Trophoblast cell (in vitro differentiated cells and primary cell): ENCODE data around the gene PDE1A.

Source experiments
- DNase-seq, 2 donors: peaks; one replicate each; pipeline ENCODE4 v3.0.0-alpha.2; 2016
- H2AFZ ChIP-seq: 2 replicates; pipeline ENCODE4 v1.6.1; 2013; ENCODE audit warnings: low read length, moderate library complexity, mild to moderate bottlenecking; ENCODE audit not compliant: insufficient read depth, poor library complexity
- H2AK5ac ChIP-seq: 2 replicates; pipeline ENCODE4 v1.6.1; 2013; ENCODE audit warnings: mild to moderate bottlenecking, low read length
- H2BK120ac ChIP-seq: 2 replicates; pipeline ENCODE4 v1.6.1; 2013; ENCODE audit warnings: low read length, mild to moderate bottlenecking, moderate library complexity; ENCODE audit not compliant: insufficient read depth, poor library complexity
- H2BK12ac ChIP-seq: 2 replicates; pipeline ENCODE4 v1.6.1; 2013; ENCODE audit warnings: mild to moderate bottlenecking, low read length, moderate library complexity
- H2BK5ac ChIP-seq: 2 replicates; pipeline ENCODE4 v1.6.1; 2013; ENCODE audit warnings: low read length, low read depth, moderate library complexity, mild to moderate bottlenecking; ENCODE audit not compliant: poor library complexity
- H3K14ac ChIP-seq: 2 replicates; pipeline ENCODE4 v1.6.1; 2013; ENCODE audit warnings: mild to moderate bottlenecking, low read length
- H3K18ac ChIP-seq: 2 replicates; pipeline ENCODE4 v1.6.1; 2013; ENCODE audit warnings: mild to moderate bottlenecking, low read length
- H3K23ac ChIP-seq: 2 replicates; pipeline ENCODE4 v1.6.1; 2013; ENCODE audit warnings: low read length
- H3K27ac ChIP-seq: 2 replicates; pipeline ENCODE4 v1.5.1; 2013; ENCODE audit warnings: low read depth, mild to moderate bottlenecking, inconsistent platforms, low read length, moderate library complexity
- H3K27me3 ChIP-seq: 2 replicates; pipeline ENCODE4 v1.6.1; 2013; ENCODE audit warnings: inconsistent platforms, mild to moderate bottlenecking, low read length, moderate library complexity; ENCODE audit not compliant: insufficient read depth
- H3K36me3 ChIP-seq, 2 experiments: 1 replicate in 1 of 2; 2 replicates in 1 of 2; pipeline ENCODE4 v1.6.1; 2013; ENCODE audit warnings: low read length in 2 of 2, mild to moderate bottlenecking in 2 of 2, moderate library complexity in 1 of 2; ENCODE audit not compliant: insufficient read depth in 2 of 2, control insufficient read depth in 1 of 2
- H3K4ac ChIP-seq: 2 replicates; pipeline ENCODE4 v1.6.1; 2013; ENCODE audit warnings: low read depth, mild to moderate bottlenecking, low read length, moderate library complexity
- H3K4me1 ChIP-seq, 2 experiments: 1 replicate in 1 of 2; 2 replicates in 1 of 2; pipeline ENCODE4 v1.6.1; 2013; ENCODE audit warnings: low read length in 2 of 2, mild to moderate bottlenecking in 2 of 2, moderate library complexity in 1 of 2; ENCODE audit not compliant: insufficient read depth in 2 of 2, control insufficient read depth in 1 of 2
- H3K4me2 ChIP-seq: 2 replicates; pipeline ENCODE4 v1.6.1; 2013; ENCODE audit warnings: inconsistent platforms, mild to moderate bottlenecking, low read length, moderate library complexity
- H3K4me3 ChIP-seq: 2 replicates; pipeline ENCODE4 v1.5.1; 2013; ENCODE audit warnings: mild to moderate bottlenecking, low read depth, low read length, inconsistent platforms
- H3K79me1 ChIP-seq: one replicate; pipeline ENCODE4 v1.6.1; 2013; ENCODE audit warnings: low read length
- H3K79me2 ChIP-seq: 2 replicates; pipeline ENCODE4 v1.6.1; 2013; ENCODE audit warnings: low read length, mild to moderate bottlenecking; ENCODE audit not compliant: control insufficient read depth, insufficient read depth, poor library complexity
- H3K9ac ChIP-seq: 2 replicates; pipeline ENCODE4 v1.6.1; 2013; ENCODE audit warnings: mild to moderate bottlenecking, low read length
- H3K9me3 ChIP-seq: 2 replicates; pipeline ENCODE4 v1.6.1; 2013; ENCODE audit warnings: low read depth, mild to moderate bottlenecking, control low read depth, inconsistent platforms, low read length; ENCODE audit not compliant: insufficient read depth
- H4K12ac ChIP-seq: 2 replicates; pipeline ENCODE4 v1.6.1; 2013; ENCODE audit warnings: low read depth, mild to moderate bottlenecking, low read length, moderate library complexity
- H4K8ac ChIP-seq: 2 replicates; pipeline ENCODE4 v1.6.1; 2013; ENCODE audit warnings: low read depth, mild to moderate bottlenecking, low read length, moderate library complexity
- H4K91ac ChIP-seq: one replicate; pipeline ENCODE4 v1.6.1; 2013; ENCODE audit warnings: low read depth, mild to moderate bottlenecking, low read length, moderate library complexity
- WGBS: extraction: QIAGEN DNeasy Blood & Tissue Kit; methylation state at CpG from one replicate; pipeline ENCODE4 v1.1.7; 2013; ENCODE audit warnings: missing lambda C conversion rate; ENCODE audit not compliant: insufficient read length, insufficient coverage; ENCODE audit errors: extremely low coverage; 5-methylcytosine and 5-hydroxymethylcytosine counted together

Gene PDE1A

DNA sequence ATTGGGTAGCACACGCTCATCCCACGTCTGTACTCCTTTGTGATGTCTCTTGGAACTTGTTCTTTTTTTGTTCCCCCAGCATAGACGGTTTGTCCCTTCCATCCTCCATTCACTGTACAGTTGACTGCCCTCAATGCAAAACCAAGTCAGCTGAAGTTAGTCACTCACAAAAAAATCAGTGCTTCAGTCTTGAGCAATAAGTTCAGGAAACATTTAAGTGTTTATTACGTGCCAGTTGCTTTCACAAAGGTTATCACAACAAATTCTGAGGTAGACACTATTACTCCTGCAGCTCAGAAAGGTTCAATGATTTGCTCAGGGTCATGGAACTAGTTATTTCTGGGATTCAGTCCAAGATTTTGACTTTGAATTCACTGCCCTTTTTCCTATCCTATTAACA is 102.2 kb downstream of the PDE1A start:
- no peak overlapping the region for H2AFZ ChIP-seq
- H3K4me1 ChIP-seq: no peaks in the 10 kb centered on the region
- no peak overlapping the region for H3K18ac ChIP-seq
- no peaks in the 10 kb centered on the region for H3K79me2 ChIP-seq
- no peak overlapping the region for H3K27ac ChIP-seq
- peak overlapping the region; percentile 6 for H4K91ac ChIP-seq
- no CpG with 5 or more reads among the region's 4 CpGs for WGBS
- no peak overlapping the region for H3K14ac ChIP-seq
- H3K9ac ChIP-seq: no peak overlapping the region
- no peak overlapping the region for H3K23ac ChIP-seq
- H2BK5ac ChIP-seq: no peak overlapping the region
- H3K79me1 ChIP-seq: no peaks in the 10 kb centered on the region
- H4K12ac ChIP-seq: no peak overlapping the region
- H3K4me2 ChIP-seq: no peak overlapping the region
- no peaks in the 10 kb centered on the region for H3K36me3 ChIP-seq
- no peak overlapping the region for H4K8ac ChIP-seq
- H3K9me3 ChIP-seq: no peaks in the 10 kb centered on the region
- no peak overlapping the region for H2BK120ac ChIP-seq
- H3K4ac ChIP-seq: no peak overlapping the region
- H2BK12ac ChIP-seq: no peak overlapping the region
- H3K27me3 ChIP-seq: no peaks in the 10 kb centered on the region
- no peak overlapping the region for H2AK5ac ChIP-seq
- H3K4me3 ChIP-seq: no peak overlapping the region
- no peak for DNase-seq

DNA sequence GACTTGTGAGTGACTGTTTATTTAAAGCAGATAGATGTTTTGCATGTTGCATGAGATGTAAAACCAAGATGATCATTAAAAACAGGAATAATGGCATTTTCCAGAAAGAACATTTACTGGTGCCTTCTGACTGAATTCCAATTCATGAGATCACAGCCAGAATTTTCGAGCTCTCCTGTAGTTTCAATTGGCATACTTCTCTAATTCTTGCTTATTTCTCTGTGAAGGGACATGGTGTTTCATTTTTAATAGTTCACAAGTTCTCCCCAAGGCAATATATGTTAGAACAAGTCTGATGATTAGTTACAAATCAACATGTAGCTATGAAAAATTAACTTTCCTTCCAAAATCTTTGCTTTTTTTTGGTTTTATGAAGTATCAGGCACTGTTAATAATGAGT is 105.7 kb downstream of the PDE1A start:
- no CpG with 5 or more reads among the region's 1 CpG for WGBS
- no peaks in the 10 kb centered on the region for H3K36me3 ChIP-seq
- H4K91ac ChIP-seq: no peak overlapping the region

DNA sequence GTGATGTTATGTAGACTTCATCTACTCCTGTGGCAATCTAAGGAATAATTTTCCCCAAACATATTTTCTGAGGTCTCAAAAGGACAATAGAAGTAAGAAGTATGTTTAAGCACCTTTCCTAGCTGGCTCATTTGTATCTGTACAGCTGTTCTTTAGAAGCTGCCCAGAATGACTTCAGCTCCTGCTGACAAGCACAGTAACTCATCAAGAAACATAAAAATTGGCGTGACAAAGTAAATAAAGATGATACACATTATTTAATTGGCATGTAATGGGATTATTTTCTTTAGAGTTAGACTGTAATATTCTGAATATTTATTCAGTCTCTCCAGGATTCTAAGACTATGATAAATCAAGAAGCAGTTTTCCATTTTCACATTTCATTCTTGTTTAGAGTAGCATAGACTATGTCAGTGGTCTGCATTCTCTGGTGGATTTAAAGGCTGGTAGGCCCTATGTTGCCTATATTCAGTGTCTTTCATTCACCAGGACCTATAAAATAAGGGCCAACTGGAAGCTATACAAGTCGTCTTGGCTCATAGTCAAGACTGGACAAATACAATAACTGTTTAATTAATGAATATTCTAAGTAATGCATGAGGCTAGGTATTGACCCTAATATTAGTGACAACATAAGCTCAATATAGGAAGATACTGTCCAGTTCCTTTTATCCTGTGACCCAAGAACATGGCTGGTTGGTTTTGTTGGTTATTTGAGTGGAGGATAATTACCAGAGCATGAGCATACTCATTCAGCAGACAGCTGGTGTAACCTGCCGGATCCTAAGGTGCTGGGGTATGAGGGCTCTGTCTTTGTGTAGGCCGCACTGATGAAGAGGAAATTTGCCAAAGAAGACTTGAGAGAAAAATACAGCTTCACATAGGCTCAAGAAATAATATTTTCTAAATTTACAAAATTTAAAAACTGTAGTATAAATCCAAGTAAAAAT is 107.0 kb downstream of the PDE1A start:
- DNase-seq: no peak
- Histone ChIP-seq H4K12ac (no peak overlapping the region), H3K9me3 (no peaks in the 10 kb centered on the region), H2AFZ (no peak overlapping the region), H3K27ac (no peak overlapping the region), H3K4me3 (no peak overlapping the region), H3K14ac (no peak overlapping the region), H3K79me1 (no peaks in the 10 kb centered on the region), H2AK5ac (no peak overlapping the region), H3K27me3 (no peaks in the 10 kb centered on the region), H2BK120ac (no peak overlapping the region), H3K79me2 (no peaks in the 10 kb centered on the region), H3K36me3 (no peaks in the 10 kb centered on the region), H4K8ac (no peak overlapping the region), H3K4ac (no peak overlapping the region), H2BK12ac (no peak overlapping the region), H3K4me1 (no peaks in the 10 kb centered on the region), H3K9ac (no peak overlapping the region), H3K18ac (no peak overlapping the region), H2BK5ac (no peak overlapping the region), H4K91ac (no peak overlapping the region), H3K23ac (no peak overlapping the region), H3K4me2 (no peak overlapping the region)
- no CpG with 5 or more reads among the region's 4 CpGs for WGBS

More for the DNA sequence above, 105.7 kb downstream of the PDE1A start:
- H3K4ac ChIP-seq: no peak overlapping the region
- H2BK120ac ChIP-seq: no peak overlapping the region
- H3K79me1 ChIP-seq: no peaks in the 10 kb centered on the region
- H3K18ac ChIP-seq: no peak overlapping the region
- no peak overlapping the region for H3K27ac ChIP-seq
- no peak overlapping the region for H2AK5ac ChIP-seq
- H4K8ac ChIP-seq: no peak overlapping the region
- no peak overlapping the region for H3K23ac ChIP-seq
- H2AFZ ChIP-seq: no peak overlapping the region
- no peak for DNase-seq
- no peaks in the 10 kb centered on the region for H3K27me3 ChIP-seq
- no peak overlapping the region for H4K12ac ChIP-seq
- no peak overlapping the region for H2BK5ac ChIP-seq
- H3K4me2 ChIP-seq: no peak overlapping the region
- H3K9me3 ChIP-seq: no peaks in the 10 kb centered on the region
- no peaks in the 10 kb centered on the region for H3K4me1 ChIP-seq
- no peaks in the 10 kb centered on the region for H3K79me2 ChIP-seq
- no peak overlapping the region for H3K14ac ChIP-seq
- H3K9ac ChIP-seq: no peak overlapping the region
- no peak overlapping the region for H2BK12ac ChIP-seq
- no peak overlapping the region for H3K4me3 ChIP-seq

DNA sequence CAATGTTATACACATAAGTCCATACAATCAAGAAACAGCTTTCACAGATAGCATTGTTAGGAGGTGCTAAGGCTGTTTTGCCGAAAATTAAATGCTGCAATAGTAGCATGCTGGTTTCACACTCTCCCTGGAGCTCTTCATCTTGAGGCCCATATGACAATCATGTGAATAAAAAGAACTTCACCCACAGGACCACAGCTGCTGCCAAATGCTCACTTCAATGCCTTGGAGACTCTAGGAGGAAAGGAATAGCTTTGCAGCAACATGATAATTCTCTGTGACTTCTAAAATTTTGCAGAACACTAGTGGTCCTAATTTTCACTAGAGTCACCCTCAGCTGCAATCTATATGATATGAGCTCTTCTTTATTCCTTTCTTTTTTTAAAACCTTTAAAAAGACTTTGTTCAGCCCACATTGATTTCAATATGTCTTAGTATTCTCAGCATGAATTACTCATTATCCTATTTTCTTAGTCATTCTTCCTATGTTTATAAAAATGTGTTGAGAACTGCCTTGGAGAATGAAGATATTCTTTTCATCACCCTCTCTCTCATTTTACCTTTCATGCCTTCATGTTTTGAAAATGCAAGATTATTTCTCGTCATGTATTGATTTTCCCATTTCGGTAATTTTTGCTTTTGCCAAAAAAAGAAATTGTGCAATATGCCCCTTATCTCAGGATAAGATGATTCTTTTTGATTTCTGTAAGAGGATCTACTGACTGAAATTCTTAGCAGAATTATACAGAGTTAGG is 108.2 kb downstream of the PDE1A start:
- no peak overlapping the region for H2BK5ac ChIP-seq
- H2BK12ac ChIP-seq: no peak overlapping the region
- H4K91ac ChIP-seq: no peak overlapping the region
- no peaks in the 10 kb centered on the region for H3K27me3 ChIP-seq
- no peaks in the 10 kb centered on the region for H3K36me3 ChIP-seq
- H3K4me1 ChIP-seq: no peaks in the 10 kb centered on the region
- no peak overlapping the region for H3K9ac ChIP-seq
- no peak overlapping the region for H2AFZ ChIP-seq
- H2AK5ac ChIP-seq: no peak overlapping the region
- H3K14ac ChIP-seq: no peak overlapping the region
- H4K8ac ChIP-seq: no peak overlapping the region
- H3K23ac ChIP-seq: no peak overlapping the region
- DNase-seq: no peak
- no peak overlapping the region for H3K4ac ChIP-seq
- H3K9me3 ChIP-seq: no peaks in the 10 kb centered on the region
- H3K4me2 ChIP-seq: no peak overlapping the region
- H3K79me2 ChIP-seq: no peaks in the 10 kb centered on the region
- no CpG with 5 or more reads among the region's 3 CpGs for WGBS
- no peaks in the 10 kb centered on the region for H3K79me1 ChIP-seq
- no peak overlapping the region for H3K4me3 ChIP-seq
- H4K12ac ChIP-seq: no peak overlapping the region
- H2BK120ac ChIP-seq: no peak overlapping the region
- H3K18ac ChIP-seq: no peak overlapping the region
- no peak overlapping the region for H3K27ac ChIP-seq
